Smooth muscle cell (in vitro differentiated cells): ENCODE results near the gene RNU5D-1. TPM values are rescaled to one million over a fixed set of nuclear protein-coding genes. Genes with fewer than 3 reads are reported as not detected.

ENCODE experiments used
- DNase-seq: peaks from one replicate; lab custom pipeline; 2025; ENCODE audit not compliant: unreplicated experiment; lab: John Stamatoyannopoulos, UW
- H2AFZ ChIP-seq: fragments of 200-600 bp; sonication (generic); 2 replicates; pipeline ENCODE4 v1.6.0; 2016; ENCODE audit warnings: antibody characterized with exemption, low read depth, mild to moderate bottlenecking
- H3F3A ChIP-seq: fragments of 200-600 bp; sonication (generic); 2 replicates; pipeline ENCODE4 v1.6.0; 2017; ENCODE audit warnings: antibody characterized with exemption, low read depth
- H3K27ac ChIP-seq: fragments of 200-600 bp; sonication (generic); 2 replicates; pipeline ENCODE4 v1.5.1; 2016; ENCODE audit warnings: low read depth, mild to moderate bottlenecking
- H3K27me3 ChIP-seq: fragments of 200-600 bp; sonication (generic); 2 replicates; pipeline ENCODE4 v1.6.1; 2016; ENCODE audit warnings: low read depth, mild to moderate bottlenecking
- H3K36me3 ChIP-seq: fragments of 200-600 bp; sonication (generic); 2 replicates; pipeline ENCODE4 v1.5.1; 2016; ENCODE audit warnings: low read depth
- H3K4me1 ChIP-seq: fragments of 200-600 bp; sonication (generic); 2 replicates; pipeline ENCODE4 v1.5.1; 2016; ENCODE audit warnings: low read depth
- H3K4me2 ChIP-seq: fragments of 200-600 bp; sonication (generic); 2 replicates; pipeline ENCODE4 v1.6.0; 2016; ENCODE audit warnings: mild to moderate bottlenecking
- H3K4me3 ChIP-seq: fragments of 200-600 bp; sonication (generic); 2 replicates; pipeline ENCODE4 v1.5.1; 2016; ENCODE audit warnings: mild to moderate bottlenecking
- H3K79me2 ChIP-seq: fragments of 200-600 bp; sonication (generic); 2 replicates; pipeline ENCODE4 v1.6.0; 2016; ENCODE audit warnings: low read depth, mild to moderate bottlenecking
- H3K9ac ChIP-seq: fragments of 200-600 bp; sonication (generic); 2 replicates; pipeline ENCODE4 v1.6.0; 2016; ENCODE audit warnings: low read depth
- H3K9me3 ChIP-seq: fragments of 200-600 bp; sonication (generic); replicated peaks from 2 replicates; pipeline ENCODE4 v1.5.1; 2016; ENCODE audit warnings: low read depth
- H4K20me1 ChIP-seq: fragments of 200-600 bp; sonication (generic); 2 replicates; pipeline ENCODE4 v1.6.0; 2016; ENCODE audit warnings: low read depth
- WGBS: methylation state at CpG from one replicate; pipeline ENCODE4 v1.1.7; 2016; ENCODE audit warnings: low lambda C conversion rate; 5-methylcytosine and 5-hydroxymethylcytosine counted together
- polyA plus RNA-seq: library from polyadenylated mRNA; unstranded; fragments of >200 nt; fragmentation: Nextera tagmentation; extraction: Ambion mirVana; gene quantifications from 2 replicates; pipeline ENCODE4 v1.2.1, GENCODE V29; 2016
- total RNA-seq: library from RNA; depleted of rRNA; stranded (reverse); fragments of >200 nt; gene quantifications from 2 replicates; pipeline ENCODE4 v1.2.3, GENCODE V29; 2014
- TF ChIP-seq, protein P1 (sequence below): fragments of 200-600 bp; sonication (generic); IDR thresholded peaks from 2 replicates; pipeline ENCODE4 v1.5.1; 2017; ENCODE audit warnings: borderline replicate concordance, mild to moderate bottlenecking, antibody characterized with exemption; ENCODE audit not compliant: insufficient read depth, poor library complexity, severe bottlenecking

RNU5D-1 gene
- not detected in 2 replicates for total RNA-seq
- polyA plus RNA-seq: not detected in 2 replicates

DNA sequence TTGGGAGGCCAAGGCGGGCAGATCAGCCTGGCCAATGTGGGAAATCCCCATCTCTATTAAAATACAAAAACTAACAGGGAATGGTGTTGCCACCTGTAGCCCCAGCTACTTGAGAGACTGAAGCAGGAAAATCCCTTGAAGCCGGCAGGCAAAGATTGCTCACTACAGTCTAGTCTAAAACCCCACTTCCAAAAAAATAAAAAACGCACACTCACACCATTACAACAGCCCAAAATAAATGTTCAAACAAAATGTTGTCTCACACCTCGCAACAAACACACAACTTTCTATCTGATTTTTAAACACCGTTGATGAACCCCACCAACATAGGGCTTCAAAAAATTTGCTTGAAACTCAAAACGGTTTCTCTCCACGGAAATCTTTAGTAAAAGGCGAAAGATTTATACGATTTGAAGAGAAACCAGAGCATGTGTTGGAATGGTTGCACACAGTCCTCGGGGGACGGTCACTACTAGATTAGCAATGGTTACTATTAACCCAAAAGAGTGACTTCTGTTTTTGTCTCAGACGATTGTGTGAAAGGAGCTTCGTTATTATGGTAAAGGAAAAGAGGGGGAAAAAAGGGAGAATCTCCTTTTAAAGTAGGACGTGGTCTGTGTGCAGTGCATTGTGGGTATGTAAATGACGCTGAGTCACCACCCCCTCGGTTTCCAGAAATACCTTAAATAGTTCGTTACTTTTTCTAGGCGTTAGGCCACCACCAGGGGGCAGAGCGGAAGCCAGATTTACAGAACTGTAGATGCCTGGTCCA is at the start of gene RNU5D-1:
TSS of gene RNU5D-1 (minus strand) at position 430 of the 772 bp plus-strand sequence.
- peak within 1 kb of the TSS; percentile 35 for H3K4me3 ChIP-seq
- TF ChIP-seq, protein P1, sequence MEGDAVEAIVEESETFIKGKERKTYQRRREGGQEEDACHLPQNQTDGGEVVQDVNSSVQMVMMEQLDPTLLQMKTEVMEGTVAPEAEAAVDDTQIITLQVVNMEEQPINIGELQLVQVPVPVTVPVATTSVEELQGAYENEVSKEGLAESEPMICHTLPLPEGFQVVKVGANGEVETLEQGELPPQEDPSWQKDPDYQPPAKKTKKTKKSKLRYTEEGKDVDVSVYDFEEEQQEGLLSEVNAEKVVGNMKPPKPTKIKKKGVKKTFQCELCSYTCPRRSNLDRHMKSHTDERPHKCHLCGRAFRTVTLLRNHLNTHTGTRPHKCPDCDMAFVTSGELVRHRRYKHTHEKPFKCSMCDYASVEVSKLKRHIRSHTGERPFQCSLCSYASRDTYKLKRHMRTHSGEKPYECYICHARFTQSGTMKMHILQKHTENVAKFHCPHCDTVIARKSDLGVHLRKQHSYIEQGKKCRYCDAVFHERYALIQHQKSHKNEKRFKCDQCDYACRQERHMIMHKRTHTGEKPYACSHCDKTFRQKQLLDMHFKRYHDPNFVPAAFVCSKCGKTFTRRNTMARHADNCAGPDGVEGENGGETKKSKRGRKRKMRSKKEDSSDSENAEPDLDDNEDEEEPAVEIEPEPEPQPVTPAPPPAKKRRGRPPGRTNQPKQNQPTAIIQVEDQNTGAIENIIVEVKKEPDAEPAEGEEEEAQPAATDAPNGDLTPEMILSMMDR: peak; percentile 89
- 3% methylated on average over 19 of the region's 19 CpGs for WGBS

DNA sequence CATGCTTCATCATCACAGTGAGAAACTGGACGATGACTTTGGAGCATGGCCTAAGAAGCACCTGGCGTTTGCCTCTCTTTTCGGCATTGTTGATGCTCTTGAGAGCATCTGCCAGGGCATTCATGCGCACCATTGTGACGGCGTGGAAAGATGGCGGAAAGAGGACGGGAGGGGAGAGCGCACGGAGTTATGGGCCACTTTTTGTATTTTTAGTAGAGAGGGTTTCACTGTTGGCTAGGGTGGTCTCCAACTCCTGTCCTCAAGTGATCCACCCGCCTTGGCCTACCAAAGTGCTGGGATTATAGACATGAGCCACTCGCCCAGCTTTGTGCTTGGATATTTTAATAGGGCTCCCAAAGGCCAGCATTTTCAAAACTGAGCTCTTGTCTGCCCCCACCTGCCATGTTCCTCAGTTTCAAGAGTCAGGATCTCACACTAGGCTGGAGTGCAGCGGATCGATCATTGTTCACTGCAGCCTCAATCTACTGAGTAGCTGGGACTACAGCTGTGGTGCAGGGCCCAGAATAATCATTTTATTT is 49.7 kb upstream of the RNU5D-1 start:
- Histone ChIP-seq H3K4me1 (peaks cover 20% of the 10 kb centered on the region), H3K27me3 (no peaks in the 10 kb centered on the region), H3F3A (peaks cover 28% of the 10 kb centered on the region), H3K79me2 (peaks cover 29% of the 10 kb centered on the region), H2AFZ (no peak overlapping the region), H3K4me3 (no peak overlapping the region), H3K27ac (no peak overlapping the region), H3K36me3 (no peaks in the 10 kb centered on the region), H3K9me3 (no peaks in the 10 kb centered on the region), H3K9ac (no peak overlapping the region), H4K20me1 (peaks cover 52% of the 10 kb centered on the region), H3K4me2 (no peak overlapping the region)
- WGBS: 95% methylated on average over 14 of the region's 14 CpGs
- no peak for DNase-seq
- TF ChIP-seq, protein P1: no peak

More for the DNA sequence above, at the start of gene RNU5D-1:
- Histone ChIP-seq H2AFZ (peak within 1 kb of the TSS; percentile 79), H3K27ac (peak within 1 kb of the TSS; percentile 97), H3K9me3 (no peaks in the 10 kb centered on the region), H3K4me2 (peak within 1 kb of the TSS; percentile 73), H3K4me1 (no peaks in the 10 kb centered on the region), H3K9ac (peak within 1 kb of the TSS; percentile 91), H4K20me1 (no peaks in the 10 kb centered on the region), H3K27me3 (no peaks in the 10 kb centered on the region), H3K36me3 (no peaks in the 10 kb centered on the region), H3F3A (peaks cover 13% of the 10 kb centered on the region), H3K79me2 (no peaks in the 10 kb centered on the region)
- peak; percentile 75 for DNase-seq

DNA sequence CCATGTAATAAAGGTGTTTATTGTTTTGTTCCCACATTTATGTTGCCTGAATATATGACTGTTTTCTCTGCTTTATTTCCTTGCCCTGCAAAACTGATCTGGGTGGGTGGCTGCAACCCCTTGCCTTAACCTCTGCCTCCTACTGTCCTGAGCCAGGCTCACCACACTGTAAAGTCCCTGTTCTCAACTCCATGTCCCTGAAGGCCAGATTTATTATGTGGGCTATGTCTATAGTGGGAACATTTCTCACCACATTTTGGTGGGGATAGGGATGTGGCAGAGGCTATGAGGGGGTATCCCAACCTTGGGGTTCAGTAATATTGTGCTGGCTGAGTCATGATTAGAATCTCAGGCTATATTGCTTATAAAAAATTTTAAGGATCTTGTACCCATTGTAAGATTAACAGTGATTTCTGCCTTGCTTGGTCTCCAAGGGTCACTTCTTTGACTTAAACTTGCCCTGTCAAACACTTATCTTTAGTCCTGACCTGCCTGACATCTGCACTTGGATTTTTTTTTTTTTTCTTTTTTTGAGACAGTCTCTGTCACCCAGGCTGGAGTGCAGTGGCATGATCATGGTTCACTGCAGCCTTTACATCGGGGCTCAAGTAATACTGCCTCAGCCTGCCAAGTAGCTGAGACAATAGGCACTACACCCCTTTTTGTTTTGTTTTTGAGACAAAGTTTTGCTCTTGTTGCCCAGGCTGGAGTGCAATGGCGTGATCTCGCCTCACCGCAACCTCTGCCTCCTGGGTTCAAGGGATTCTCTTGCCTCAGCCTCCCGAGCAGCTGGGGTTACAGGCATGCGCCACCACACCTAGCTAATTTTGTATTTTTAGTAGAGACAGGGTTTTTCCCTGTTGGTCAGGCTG is 48.0 kb upstream of the RNU5D-1 start:
- Histone ChIP-seq H3K27ac (no peak overlapping the region), H3K9me3 (no peaks in the 10 kb centered on the region), H3K4me1 (peaks cover 17% of the 10 kb centered on the region), H4K20me1 (peaks cover 52% of the 10 kb centered on the region), H3K36me3 (no peaks in the 10 kb centered on the region), H3K79me2 (peaks cover 32% of the 10 kb centered on the region), H3K9ac (no peak overlapping the region), H3K4me2 (no peak overlapping the region), H3F3A (peaks cover 22% of the 10 kb centered on the region), H3K4me3 (no peak overlapping the region), H2AFZ (no peak overlapping the region), H3K27me3 (no peaks in the 10 kb centered on the region)
- WGBS: 100% methylated on average over 6 of the region's 6 CpGs
- DNase-seq: no peak
- TF ChIP-seq, protein P1: no peak
